ENCODE measurements around the gene KRCC1.

GRCh38 chr2:88048541-88048940 is 7.0 kb downstream of the KRCC1 start:
- TF ChIP-seq SPI1 (IDR thresholded peaks at IDR 0.05; ENCODE audit: low read depth, low read length) (no peak), POLR2AphosphoS5 (IDR thresholded peaks at IDR 0.05; ENCODE audit: low read depth, low read length) (no peak), POLR2A (IDR thresholded peaks at IDR 0.05; ENCODE audit: low read depth, low read length) (no peak), TAF1 (IDR thresholded peaks at IDR 0.05; ENCODE audit: low read depth, low read length) (no peak), PAX5 (IDR thresholded peaks at IDR 0.05; ENCODE audit: insufficient read depth, low read length, severe bottlenecking) (no peak), POU2F2 (IDR thresholded peaks at IDR 0.05; ENCODE audit: low read depth, low read length) (no peak)

All from GM12891 (cell line).